H1 (cell line): Measurements from ENCODE around the gene ADAMTS16. TPM values are rescaled to one million over a fixed set of nuclear protein-coding genes. Genes with fewer than 3 reads are reported as not detected.

Experiments
- CTCF ChIA-PET: fragments of 300-600 bp; sonication (Branson Sonifier 250); formaldehyde crosslinking; loops from one replicate; lab custom pipeline; 2021; ENCODE audit not compliant: partially characterized antibody; lab: Charles Lee
- POLR2A ChIA-PET: fragments of 300-600 bp; sonication (Branson Sonifier 250); formaldehyde crosslinking; loops from one replicate; lab custom pipeline; 2021; ENCODE audit warnings: inconsistent platforms; ENCODE audit not compliant: partially characterized antibody; lab: Charles Lee
- DNase-seq, 2 experiments: peaks; one replicate each; pipeline versions ENCODE4 v3.0.0 to v3.0.0-alpha.2; 2010 to 2022; ENCODE audit warnings: low spot score in 2 of 2, low read depth in 1 of 2, mixed read lengths in 1 of 2
- FAIRE-seq: peaks from 2 replicates; lab custom pipeline; 2011; peaks lifted over from hg19 to GRCh38; lab: Jason Lieb, UNC
- H2AFZ ChIP-seq: 2 replicates; pipeline ENCODE4 v1.8.1; 2012; ENCODE audit warnings: low read length, inconsistent platforms
- H2AK5ac ChIP-seq: 2 replicates; pipeline ENCODE4 v1.6.1; 2013; ENCODE audit warnings: low read depth, low read length
- H2BK120ac ChIP-seq: replicated peaks from 2 replicates; pipeline ENCODE3; 2013; ENCODE audit warnings: low read depth, low read length, inconsistent platforms
- H2BK12ac ChIP-seq: 2 replicates; pipeline ENCODE4 v1.6.1; 2013; ENCODE audit warnings: low read depth, low read length
- H2BK15ac ChIP-seq: 2 replicates; pipeline ENCODE4 v1.6.1; 2013; ENCODE audit warnings: low read length
- H2BK20ac ChIP-seq: 2 replicates; pipeline ENCODE4 v1.6.1; 2013; ENCODE audit warnings: low read length
- H2BK5ac ChIP-seq: 2 replicates; pipeline ENCODE4 v1.6.1; 2013; ENCODE audit warnings: low read depth, low read length
- H3K14ac ChIP-seq: 2 replicates; pipeline ENCODE4 v1.6.1; 2013; ENCODE audit warnings: inconsistent platforms; ENCODE audit not compliant: insufficient read length
- H3K18ac ChIP-seq: 2 replicates; pipeline ENCODE4 v1.6.1; 2013; ENCODE audit warnings: low read length; ENCODE audit errors: extremely low read depth
- H3K23ac ChIP-seq: 2 replicates; pipeline ENCODE4 v1.6.1; 2013; ENCODE audit warnings: inconsistent platforms; ENCODE audit not compliant: insufficient read length
- H3K23me2 ChIP-seq: 2 replicates; pipeline ENCODE4 v1.6.1; 2013; ENCODE audit warnings: low read depth, low read length
- H3K27ac ChIP-seq: 2 replicates; pipeline ENCODE4 v1.6.1; 2011; ENCODE audit warnings: low read depth, low read length, inconsistent platforms
- H3K27me3 ChIP-seq, 4 experiments: replicated peaks in 1 of 4; 1 replicate in 1 of 4; 2 replicates in 3 of 4; pipeline versions ENCODE4 v1.6.1 to v1.8.1; 2011 to 2013; ENCODE audit warnings: low read length in 3 of 4, mild to moderate bottlenecking in 3 of 4, inconsistent platforms in 2 of 4, mixed read lengths in 2 of 4, moderate library complexity in 1 of 4; ENCODE audit not compliant: control insufficient read depth in 3 of 4, insufficient read depth in 3 of 4; ENCODE audit errors: extremely low read depth in 1 of 4
- H3K36me3 ChIP-seq, 4 experiments: 2 replicates each; pipeline versions ENCODE4 v1.6.1 to v1.8.1; 2011 to 2013; ENCODE audit warnings: mild to moderate bottlenecking in 4 of 4, low read length in 3 of 4, moderate library complexity in 2 of 4, control low read depth in 1 of 4, inconsistent platforms in 1 of 4; ENCODE audit not compliant: insufficient read depth in 4 of 4, control insufficient read depth in 2 of 4
- H3K4ac ChIP-seq: replicated peaks from 2 replicates; pipeline ENCODE3; 2013; ENCODE audit warnings: low read length, low read depth, mixed read lengths, inconsistent platforms; ENCODE audit not compliant: insufficient read length
- H3K4me1 ChIP-seq, 4 experiments: replicated peaks in 1 of 4; 1 replicate in 1 of 4; 2 replicates in 3 of 4; pipeline versions ENCODE4 v1.6.1 to v1.8.1; 2011 to 2013; ENCODE audit warnings: low read length in 3 of 4, inconsistent platforms in 2 of 4, mixed read lengths in 1 of 4; ENCODE audit not compliant: insufficient read depth in 4 of 4, control insufficient read depth in 3 of 4
- H3K4me2 ChIP-seq, 2 experiments: 2 replicates each; pipeline versions ENCODE4 v1.6.1 to v1.8.1; 2011 to 2013; ENCODE audit warnings: low read depth in 2 of 2, low read length in 2 of 2, control low read depth in 1 of 2, inconsistent platforms in 1 of 2, mild to moderate bottlenecking in 1 of 2; ENCODE audit not compliant: insufficient read depth in 1 of 2
- H3K4me3 ChIP-seq, 4 experiments: fragments of 200-600, 300-600 bp in 1 of 4; sonication (generic), shearing (Covaris generic), sonication (Bioruptor Twin) in 1 of 4; 2 replicates each; pipeline versions ENCODE4 v1.5.1 to v1.8.1; 2011 to 2016; ENCODE audit warnings: low read length in 4 of 4, low read depth in 3 of 4, control low read depth in 2 of 4, inconsistent platforms in 2 of 4, mild to moderate bottlenecking in 2 of 4, mixed read lengths in 1 of 4, moderate library complexity in 1 of 4; ENCODE audit not compliant: insufficient read depth in 2 of 4; ENCODE audit errors: extremely low read depth in 1 of 4
- H3K56ac ChIP-seq: replicated peaks from 2 replicates; pipeline ENCODE3; 2013; ENCODE audit warnings: low read depth, mild to moderate bottlenecking, mixed read lengths, low read length, inconsistent platforms; ENCODE audit not compliant: insufficient read length
- H3K79me1 ChIP-seq: 2 replicates; pipeline ENCODE4 v1.6.1; 2013; ENCODE audit warnings: low read depth, low read length, control low read depth
- H3K79me2 ChIP-seq, 2 experiments: 2 replicates each; pipeline versions ENCODE4 v1.6.1 to v1.8.1; 2012 to 2013; ENCODE audit warnings: low read length in 2 of 2, mild to moderate bottlenecking in 2 of 2, inconsistent platforms in 1 of 2; ENCODE audit not compliant: insufficient read depth in 2 of 2, control insufficient read depth in 1 of 2
- H3K9ac ChIP-seq, 4 experiments: replicated peaks in 1 of 4; 1 replicate in 1 of 4; 2 replicates in 3 of 4; pipeline versions ENCODE4 v1.6.1 to v1.8.1; 2011 to 2013; ENCODE audit warnings: low read depth in 3 of 4, low read length in 3 of 4, control low read depth in 2 of 4, mild to moderate bottlenecking in 2 of 4, moderate library complexity in 2 of 4, inconsistent platforms in 1 of 4; ENCODE audit errors: extremely low read depth in 1 of 4
- H3K9me3 ChIP-seq, 2 experiments: 2 replicates each; pipeline versions ENCODE4 v1.6.1 to v1.8.1; 2012 to 2013; ENCODE audit warnings: mild to moderate bottlenecking in 2 of 2, moderate library complexity in 2 of 2, control low read depth in 1 of 2, inconsistent platforms in 1 of 2, low read depth in 1 of 2, low read length in 1 of 2, mixed read lengths in 1 of 2; ENCODE audit not compliant: insufficient read depth in 2 of 2
- H4K20me1 ChIP-seq, 2 experiments: replicated peaks in 1 of 2; 2 replicates each; pipeline versions ENCODE3 to v1.8.1; 2011 to 2013; ENCODE audit warnings: inconsistent platforms in 2 of 2, low read length in 2 of 2, mild to moderate bottlenecking in 1 of 2; ENCODE audit not compliant: insufficient read depth in 2 of 2, control insufficient read depth in 1 of 2
- H4K5ac ChIP-seq: 2 replicates; pipeline ENCODE4 v1.6.1; 2013; ENCODE audit warnings: low read length, low read depth, mixed read lengths, inconsistent platforms; ENCODE audit not compliant: insufficient read length
- H4K8ac ChIP-seq: 2 replicates; pipeline ENCODE4 v1.8.0; 2013; ENCODE audit warnings: mild to moderate bottlenecking, moderate library complexity, low read length, inconsistent platforms; ENCODE audit not compliant: insufficient read depth; ENCODE audit errors: extremely low read depth
- H4K91ac ChIP-seq: replicated peaks from 2 replicates; pipeline ENCODE3; 2013; ENCODE audit warnings: low read length, mixed read lengths, inconsistent platforms; ENCODE audit not compliant: insufficient read length
- CHD2 ChIP-seq: IDR thresholded peaks from 2 replicates; pipeline ENCODE4 v1.6.1; 2012; ENCODE audit warnings: low read length, improper control_type of control experiment
- JUND ChIP-seq: IDR thresholded peaks from 2 replicates; pipeline ENCODE4 v1.6.1; 2011; ENCODE audit warnings: mild to moderate bottlenecking, improper control_type of control experiment, low read length
- WGBS, 2 experiments: shearing (Covaris generic) in 1 of 2; methylation state at CpG; one replicate each; pipeline versions ENCODE4 v1.1.6 to v1.1.7; 2013 to 2015; ENCODE audit warnings: low lambda C conversion rate in 2 of 2, mixed read lengths in 2 of 2, inconsistent platforms in 1 of 2, low coverage in 1 of 2, missing lambda C conversion rate in 1 of 2; ENCODE audit not compliant: insufficient replicate concordance in 2 of 2, insufficient coverage in 1 of 2, insufficient read length in 1 of 2; ENCODE audit errors: extremely low coverage in 1 of 2, missing lambda C conversion rate in 1 of 2; 5-methylcytosine and 5-hydroxymethylcytosine counted together
- polyA plus RNA-seq, 7 experiments: library from polyadenylated mRNA; depleted of rRNA in 3 of 7; stranded (reverse) in 5 of 7; unstranded in 2 of 7; fragments of >200 nt in 5 of 7; fragments of 200-250 nt in 2 of 7; gene quantifications; 1 replicate in 5 of 7; 2 replicates in 1 of 7; 4 replicates in 1 of 7; pipeline versions ENCODE4 v1.2.1 to v1.2.3, GENCODE V29; 2011 to 2013; ENCODE audit warnings: missing spikeins in 2 of 7, mixed read lengths in 2 of 7
- total RNA-seq: library from RNA; stranded (reverse); fragmentation: NEBNext Ultra II Directional; extraction: Animal tissue kit (Norgen Biotek cat#: 25700); gene quantifications from 2 replicates; pipeline ENCODE4 v1.2.1, GENCODE V29; 2021

The ADAMTS16 gene
- total and polyA plus RNA-seq, 2 of the 8 experiments (the other 6 are each of a cell fraction or from before 2014, with no cell fraction given), result 3.7 to 16.0 TPM

DNA sequence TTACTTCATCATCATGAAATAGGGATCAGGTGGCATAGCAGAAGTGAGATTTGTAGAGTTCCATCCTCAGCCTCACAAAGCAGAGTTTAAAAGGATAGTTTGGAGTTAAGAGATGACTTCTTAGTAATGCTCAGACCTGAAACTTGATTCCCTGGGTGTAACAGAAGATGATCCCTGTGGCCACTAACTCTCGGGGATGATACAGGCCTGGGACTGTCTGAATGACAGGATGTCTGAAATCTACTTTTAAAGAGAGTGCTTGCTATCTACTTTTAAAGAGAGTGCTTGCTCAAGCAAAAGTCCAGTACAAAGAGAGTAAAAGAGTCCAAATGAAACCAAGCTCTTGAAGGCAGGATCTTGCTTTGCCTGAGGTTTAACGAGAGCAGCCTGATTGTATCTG lies 14.6 kb downstream of the ADAMTS16 start:
- no peak overlapping the region for H3K4me2 ChIP-seq
- no peak overlapping the region for H2BK20ac ChIP-seq
- H3K4ac ChIP-seq, result no peak overlapping the region
- H2BK12ac ChIP-seq, result no peak overlapping the region
- peaks cover 0 to 6% (median 2%) of the 10 kb centered on the region in 4 experiments; a peak in 4 of 7 replicates for H3K4me1 ChIP-seq
- no peak overlapping the region for H2AFZ ChIP-seq
- POLR2A ChIA-PET, result no interaction called here
- H3K56ac ChIP-seq, result no peak overlapping the region
- H3K23ac ChIP-seq, result no peak overlapping the region
- peaks cover 3 to 13% of the 10 kb centered on the region in 2 experiments; a peak in 3 of 4 replicates for H3K79me2 ChIP-seq
- H3K18ac ChIP-seq, result no peak overlapping the region
- H3K14ac ChIP-seq, result no peak overlapping the region
- H4K8ac ChIP-seq, result no peak overlapping the region
- H3K27me3 ChIP-seq, result no peaks in the 10 kb centered on the region
- H4K20me1 ChIP-seq, result no peaks in the 10 kb centered on the region
- H2BK120ac ChIP-seq, result no peak overlapping the region
- no peak overlapping the region for H2AK5ac ChIP-seq
- no peak for DNase-seq
- CTCF ChIA-PET, result interaction anchor here (0.6 kb wide), 1 partner anchor 287 kb away, joined by 3 read pairs; no protein-coding TSS in a partner anchor
- H3K79me1 ChIP-seq, result no peaks in the 10 kb centered on the region; the same call in 1 of the 2 replicates
- 71% methylated on average over 2 of the region's 2 CpGs; no CpG with 5 or more reads in 1 of the 2 experiments for WGBS, 2 experiments
- H3K9ac ChIP-seq, result no peak overlapping the region
- no peak overlapping the region for H2BK5ac ChIP-seq
- no peak overlapping the region for H2BK15ac ChIP-seq
- no peak for TF ChIP-seq JUND
- TF ChIP-seq CHD2, result no peak
- no peak overlapping the region for H4K5ac ChIP-seq
- H3K23me2 ChIP-seq, result no peaks in the 10 kb centered on the region
- peaks cover 0 to 7% (median 1%) of the 10 kb centered on the region in 4 experiments; a peak in 2 of 8 replicates for H3K36me3 ChIP-seq
- H3K9me3 ChIP-seq, result peaks cover 6 to 8% of the 10 kb centered on the region in 2 experiments
- H4K91ac ChIP-seq, result no peak overlapping the region
- no peak overlapping the region for H3K27ac ChIP-seq
- no peak for FAIRE-seq
- H3K4me3 ChIP-seq, result no peak overlapping the region
